RWPE2 (cell line): Measurements from ENCODE around the gene HOXD1.

Source experiments
- ATAC-seq: fragments of 200-7000 bp; cut with Tn5 transposase; 3 replicates; pipeline ENCODE4 v1.9.1; 2021; ENCODE audit warnings: low read depth
- DNase-seq: peaks from one replicate; pipeline ENCODE4 v3.0.0-alpha.2; 2020; ENCODE audit warnings: low spot score
- H3K27ac ChIP-seq: fragments of 450-650 bp; 2 replicates; pipeline ENCODE4 v1.5.1; 2017; ENCODE audit warnings: mild to moderate bottlenecking; ENCODE audit not compliant: poor library complexity, severe bottlenecking
- H3K27me3 ChIP-seq: fragments of 250-450 bp; sonication (Bioruptor Pico); 2 replicates; pipeline ENCODE4 v1.5.1; 2021; ENCODE audit warnings: mild to moderate bottlenecking, moderate library complexity; ENCODE audit not compliant: insufficient read depth, poor library complexity, severe bottlenecking
- H3K36me3 ChIP-seq: fragments of 250-450 bp; sonication (Bioruptor Pico); 2 replicates; pipeline ENCODE4 v1.5.1; 2020; ENCODE audit warnings: low read depth, mild to moderate bottlenecking, moderate library complexity
- H3K4me1 ChIP-seq: fragments of 250-450 bp; sonication (Bioruptor Pico); 2 replicates; pipeline ENCODE4 v1.5.1; 2021; ENCODE audit warnings: mild to moderate bottlenecking, moderate library complexity; ENCODE audit not compliant: insufficient read depth, poor library complexity, severe bottlenecking
- H3K4me3 ChIP-seq: fragments of 250-450 bp; sonication (Bioruptor Pico); 2 replicates; pipeline ENCODE4 v1.5.1; 2021; ENCODE audit warnings: mild to moderate bottlenecking, moderate library complexity; ENCODE audit not compliant: severe bottlenecking
- H3K9me3 ChIP-seq: fragments of 250-450 bp; sonication (Bioruptor Pico); 2 replicates; pipeline ENCODE4 v1.5.1; 2021; ENCODE audit warnings: mild to moderate bottlenecking, moderate library complexity; ENCODE audit not compliant: severe bottlenecking
- CTCF ChIP-seq: fragments of 450-650 bp; IDR thresholded peaks from one replicate; pipeline ENCODE4 v1.5.1; 2017; ENCODE audit warnings: mild to moderate bottlenecking, moderate library complexity; ENCODE audit not compliant: poor library complexity, severe bottlenecking

Gene HOXD1

DNA sequence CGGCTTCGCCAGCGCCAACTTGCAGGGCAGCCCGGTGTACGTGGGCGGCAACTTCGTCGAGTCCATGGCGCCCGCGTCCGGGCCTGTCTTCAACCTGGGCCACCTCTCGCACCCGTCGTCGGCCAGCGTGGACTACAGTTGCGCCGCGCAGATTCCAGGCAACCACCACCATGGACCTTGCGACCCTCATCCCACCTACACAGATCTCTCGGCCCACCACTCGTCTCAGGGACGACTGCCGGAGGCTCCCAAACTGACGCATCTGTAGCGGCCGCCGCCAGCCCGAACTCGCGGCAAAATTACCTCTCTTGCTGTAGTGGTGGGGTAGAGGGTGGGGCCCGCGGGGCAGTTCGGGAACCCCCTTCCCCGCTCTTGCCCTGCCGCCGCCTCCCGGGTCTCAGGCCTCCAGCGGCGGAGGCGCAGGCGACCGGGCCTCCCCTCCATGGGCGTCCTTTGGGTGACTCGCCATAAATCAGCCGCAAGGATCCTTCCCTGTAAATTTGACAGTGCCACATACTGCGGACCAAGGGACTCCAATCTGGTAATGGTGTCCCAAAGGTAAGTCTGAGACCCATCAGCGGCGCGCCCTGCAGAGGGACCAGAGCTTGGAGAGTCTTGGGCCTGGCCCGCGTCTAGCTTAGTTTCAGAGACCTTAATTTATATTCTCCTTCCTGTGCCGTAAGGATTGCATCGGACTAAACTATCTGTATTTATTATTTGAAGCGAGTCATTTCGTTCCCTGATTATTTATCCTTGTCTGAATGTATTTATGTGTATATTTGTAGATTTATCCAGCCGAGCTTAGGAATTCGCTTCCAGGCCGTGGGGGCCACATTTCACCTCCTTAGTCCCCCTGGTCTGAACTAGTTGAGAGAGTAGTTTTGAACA is 16.2 kb upstream of the HOXD1 start:
- Histone ChIP-seq H3K36me3 (no peaks in the 10 kb centered on the region), H3K27ac (no peak overlapping the region), H3K27me3 (no peaks in the 10 kb centered on the region), H3K9me3 (no peaks in the 10 kb centered on the region), H3K4me1 (no peaks in the 10 kb centered on the region), H3K4me3 (no peak overlapping the region)
- no peak for TF ChIP-seq CTCF
- ATAC-seq: no peak
- DNase-seq: no peak

DNA sequence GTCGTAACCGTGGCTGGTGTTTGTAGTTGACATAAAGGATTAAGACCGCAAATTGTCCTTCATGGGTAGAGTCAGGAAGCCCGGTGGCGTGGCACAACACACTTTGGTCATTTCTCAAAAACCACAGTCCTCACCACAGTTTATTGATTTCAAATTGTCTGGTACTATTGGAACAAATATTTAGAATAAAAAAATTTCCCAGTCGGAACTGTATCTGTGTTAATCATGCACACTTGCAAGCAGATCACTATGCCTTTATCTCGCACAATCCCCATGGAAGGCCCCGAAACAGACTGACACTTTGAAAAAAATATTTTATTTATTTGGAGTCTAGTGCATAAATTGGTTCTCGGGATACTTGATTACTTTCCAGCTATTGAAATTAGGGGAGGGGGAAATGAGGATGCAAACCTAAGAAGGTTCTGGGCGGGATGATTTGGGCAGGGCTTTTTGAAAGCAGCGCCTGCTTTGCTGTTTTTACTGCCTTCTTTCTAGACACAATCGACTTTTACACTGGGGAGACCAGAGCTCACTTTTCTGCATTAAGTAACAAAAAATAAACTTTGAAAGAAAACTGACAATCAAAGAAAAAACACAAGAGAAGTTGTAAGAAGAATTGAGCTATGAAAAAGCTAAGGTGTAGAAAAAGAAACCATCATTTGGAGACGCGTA is 15.4 kb upstream of the HOXD1 start:
- ATAC-seq: no peak
- no peak for DNase-seq
- no peaks in the 10 kb centered on the region for H3K4me1 ChIP-seq
- no peaks in the 10 kb centered on the region for H3K27me3 ChIP-seq
- no peaks in the 10 kb centered on the region for H3K36me3 ChIP-seq
- no peak overlapping the region for H3K27ac ChIP-seq
- TF ChIP-seq CTCF: no peak
- H3K4me3 ChIP-seq: no peak overlapping the region
- H3K9me3 ChIP-seq: no peaks in the 10 kb centered on the region

- no peaks in the 10 kb centered on the region for H3K9me3 ChIP-seq
- no peak overlapping the region for H3K27ac ChIP-seq
- no peak for DNase-seq
- ATAC-seq: no peak
- H3K27me3 ChIP-seq: no peaks in the 10 kb centered on the region
- TF ChIP-seq CTCF: no peak
- no peak overlapping the region for H3K4me3 ChIP-seq
- H3K36me3 ChIP-seq: no peaks in the 10 kb centered on the region
- peaks cover 2% of the 10 kb centered on the region for H3K4me1 ChIP-seq
Measured at GRCh38 chr2:176173567-176174381, 14.7 kb upstream of the HOXD1 start.

- Histone ChIP-seq H3K36me3 (no peaks in the 10 kb centered on the region), H3K4me3 (no peak overlapping the region), H3K27me3 (no peaks in the 10 kb centered on the region), H3K4me1 (peaks cover 5% of the 10 kb centered on the region), H3K27ac (no peak overlapping the region), H3K9me3 (no peaks in the 10 kb centered on the region)
- ATAC-seq (no peak), DNase-seq (no peak)
- TF ChIP-seq CTCF: no peak
Measured at GRCh38 chr2:176174382-176174823, 14.1 kb upstream of the HOXD1 start.
